ENCODE measurements around the gene ACAD9. TPM values are rescaled to one million over a fixed set of nuclear protein-coding genes. Genes with fewer than 3 reads are reported as not detected.

The ACAD9 gene
- total RNA-seq, 6 experiments from 2014 or later, result 37.5 to 47.1 (median 45.1) TPM

GRCh38 chr3:128906804-128907525 is 27.5 kb downstream of the ACAD9 start:
- no peak for DNase-seq
- TF ChIP-seq CTCF (IDR thresholded peaks at IDR 0.05), result no peak
- H3K27ac Mint-ChIP-seq, result no peak overlapping the region
- no peaks in the 10 kb centered on the region for H3K27me3 Mint-ChIP-seq (ENCODE audit: insufficient read depth)
- peaks cover 9% of the 10 kb centered on the region for H3K36me3 Mint-ChIP-seq (ENCODE audit: low read depth)
- H3K4me1 Mint-ChIP-seq (ENCODE audit: low read depth), result no peaks in the 10 kb centered on the region
- H3K4me3 Mint-ChIP-seq, result no peak overlapping the region
- H3K9me3 Mint-ChIP-seq, result no peaks in the 10 kb centered on the region

- Mint-ChIP-seq H3K4me3 (no peak overlapping the region), H3K4me1 (ENCODE audit: low read depth) (no peaks in the 10 kb centered on the region), H3K27me3 (ENCODE audit: insufficient read depth) (no peaks in the 10 kb centered on the region), H3K36me3 (ENCODE audit: low read depth) (peaks cover 17% of the 10 kb centered on the region), H3K27ac (no peak overlapping the region), H3K9me3 (no peaks in the 10 kb centered on the region)
- DNase-seq, result no peak
- TF ChIP-seq CTCF (IDR thresholded peaks at IDR 0.05), result no peak
Observed at GRCh38 chr3:128907706-128908445, 28.5 kb downstream of the ACAD9 start.

- no peak for DNase-seq
- no peak overlapping the region for H3K27ac Mint-ChIP-seq
- H3K36me3 Mint-ChIP-seq (ENCODE audit: low read depth), result peaks cover 16% of the 10 kb centered on the region
- no peaks in the 10 kb centered on the region for H3K27me3 Mint-ChIP-seq (ENCODE audit: insufficient read depth)
- no peaks in the 10 kb centered on the region for H3K4me1 Mint-ChIP-seq (ENCODE audit: low read depth)
- H3K4me3 Mint-ChIP-seq, result no peak overlapping the region
- no peaks in the 10 kb centered on the region for H3K9me3 Mint-ChIP-seq
- TF ChIP-seq CTCF (IDR thresholded peaks at IDR 0.05), result no peak
Observed at GRCh38 chr3:128908951-128909350, 29.5 kb downstream of the ACAD9 start.

GRCh38 chr3:128910006-128910405 is 30.6 kb downstream of the ACAD9 start:
- no peak for DNase-seq
- peaks cover 9% of the 10 kb centered on the region; the same call in 1 of the 2 replicates for H3K36me3 Mint-ChIP-seq (ENCODE audit: low read depth)
- H3K27me3 Mint-ChIP-seq (ENCODE audit: insufficient read depth), result no peaks in the 10 kb centered on the region
- no peaks in the 10 kb centered on the region for H3K9me3 Mint-ChIP-seq
- no peak overlapping the region for H3K4me3 Mint-ChIP-seq
- no peak overlapping the region for H3K27ac Mint-ChIP-seq
- no peaks in the 10 kb centered on the region for H3K4me1 Mint-ChIP-seq (ENCODE audit: low read depth)
- TF ChIP-seq CTCF (IDR thresholded peaks at IDR 0.05), result no peak

GRCh38 chr3:128911911-128912310 is 32.5 kb downstream of the ACAD9 start:
- no peak for DNase-seq
- Mint-ChIP-seq H3K4me1 (ENCODE audit: low read depth) (no peaks in the 10 kb centered on the region), H3K27me3 (ENCODE audit: insufficient read depth) (no peaks in the 10 kb centered on the region; the same call in 1 of the 2 replicates), H3K9me3 (no peaks in the 10 kb centered on the region), H3K4me3 (no peak overlapping the region), H3K36me3 (ENCODE audit: low read depth) (peaks cover 21% of the 10 kb centered on the region), H3K27ac (no peak overlapping the region)
- no peak for TF ChIP-seq CTCF (IDR thresholded peaks at IDR 0.05)
